HCT116 (cell line): ENCODE measurements around the gene MYL12B.
A peak's percentile ranks its signal among the peaks of the same experiment; 100 is the strongest.

Experiments
- CEBPB ChIP-seq: IDR thresholded peaks from 2 replicates; pipeline ENCODE4 v1.6.1; 2012; ENCODE audit warnings: low read depth
- EZH2 ChIP-seq: fragments of 200-600 bp; sonication (generic); IDR thresholded peaks from 2 replicates; pipeline ENCODE4 v1.6.1; 2017; ENCODE audit warnings: antibody characterized with exemption, mixed run types
- EZH2phosphoT487 ChIP-seq: fragments of 200-600 bp; IDR thresholded peaks from 2 replicates; pipeline ENCODE4 v1.6.1; 2018; ENCODE audit warnings: antibody characterized with exemption, borderline replicate concordance
- POLR2A ChIP-seq: IDR thresholded peaks from 2 replicates; pipeline ENCODE4 v1.7.0; 2011; ENCODE audit warnings: borderline replicate concordance; ENCODE audit not compliant: insufficient read depth, insufficient read length; ENCODE audit errors: extremely low read depth
- RAD21 ChIP-seq: IDR thresholded peaks from 2 replicates; pipeline ENCODE4 v1.6.1; 2012; ENCODE audit warnings: low read depth, mild to moderate bottlenecking
- TCF7L2 ChIP-seq: IDR thresholded peaks from 2 replicates; pipeline ENCODE4 v1.7.0; 2011; ENCODE audit warnings: borderline replicate concordance, inconsistent platforms; ENCODE audit not compliant: insufficient read depth, insufficient read length; ENCODE audit errors: extremely low read depth
- ZNF274 ChIP-seq: fragments of 200-500 bp; sonication (Bioruptor generic); IDR thresholded peaks from 2 replicates; pipeline ENCODE4 v1.6.1; 2014; ENCODE audit warnings: mild to moderate bottlenecking, low read depth, low read length, inconsistent platforms
- TF ChIP-seq, protein P1 (sequence below): IDR thresholded peaks from 2 replicates; pipeline ENCODE4 v1.6.1; 2012
- TF ChIP-seq, protein P2 (sequence below), 3 experiments: fragments of 200-600 bp in 1 of 3; sonication (generic) in 1 of 3; IDR thresholded peaks in 2 of 3; conservative IDR thresholded peaks in 1 of 3; 2 replicates each; pipeline ENCODE4 v1.5.1; 2012 to 2017; ENCODE audit warnings: low read depth in 2 of 3, low read length in 2 of 3, antibody characterized with exemption in 1 of 3, borderline replicate concordance in 1 of 3, control low read depth in 1 of 3, mild to moderate bottlenecking in 1 of 3, mixed read lengths in 1 of 3, mixed run types in 1 of 3, moderate library complexity in 1 of 3; ENCODE audit not compliant: insufficient read depth in 1 of 3
- TF ChIP-seq, protein P3 (sequence below): IDR thresholded peaks from 2 replicates; pipeline ENCODE4 v1.6.1; 2012
- TF ChIP-seq, protein P4 (sequence below): IDR thresholded peaks from 2 replicates; pipeline ENCODE4 v1.6.1; 2012; ENCODE audit warnings: low read depth

DNA sequence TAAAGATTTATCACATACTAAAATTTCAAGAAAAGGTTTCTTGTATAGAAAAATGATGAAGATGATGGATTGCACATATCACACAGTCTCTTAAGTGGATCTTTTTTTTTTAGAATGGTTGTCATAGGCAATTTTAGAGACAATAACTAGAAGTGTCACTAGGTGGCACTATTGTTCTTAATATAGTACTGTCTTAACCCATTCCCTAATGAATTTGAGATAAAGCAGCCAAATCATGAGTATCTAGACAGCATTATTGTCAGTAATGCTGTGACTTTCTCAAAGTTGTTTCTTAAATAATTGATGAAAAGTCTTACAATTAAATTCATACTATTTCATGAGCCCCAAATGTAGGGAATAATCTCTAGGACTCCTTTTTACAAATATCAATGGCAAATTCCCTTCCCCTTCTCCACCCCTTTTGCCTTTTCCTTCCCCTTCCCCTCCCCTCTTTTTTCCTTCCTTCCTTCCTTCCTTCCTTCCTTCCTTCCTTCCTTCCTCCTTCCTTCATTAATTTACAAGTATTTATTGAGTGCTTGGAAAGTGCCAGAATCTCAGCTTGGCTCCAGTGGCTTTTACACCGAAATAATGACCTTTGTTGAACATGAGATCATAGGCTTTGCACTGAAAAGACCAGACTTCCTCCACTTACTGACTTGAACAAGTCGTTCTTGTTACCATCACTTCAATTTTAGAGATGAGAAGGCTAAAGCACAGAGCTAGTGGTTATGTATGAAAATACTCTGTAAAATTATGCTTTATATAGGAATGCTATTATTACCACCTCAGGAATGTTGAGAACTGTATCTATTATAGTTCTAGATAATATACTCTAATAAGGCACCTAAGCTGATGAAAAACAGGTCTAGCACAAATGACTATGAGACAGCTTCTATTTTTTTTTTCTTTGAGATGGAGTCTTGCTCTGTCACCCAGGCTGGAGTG lies 19.8 kb downstream of the MYL12B start:
- no peak for TF ChIP-seq EZH2
- TF ChIP-seq, protein P1, sequence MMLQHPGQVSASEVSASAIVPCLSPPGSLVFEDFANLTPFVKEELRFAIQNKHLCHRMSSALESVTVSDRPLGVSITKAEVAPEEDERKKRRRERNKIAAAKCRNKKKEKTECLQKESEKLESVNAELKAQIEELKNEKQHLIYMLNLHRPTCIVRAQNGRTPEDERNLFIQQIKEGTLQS, result no peak
- TF ChIP-seq, protein P2, sequence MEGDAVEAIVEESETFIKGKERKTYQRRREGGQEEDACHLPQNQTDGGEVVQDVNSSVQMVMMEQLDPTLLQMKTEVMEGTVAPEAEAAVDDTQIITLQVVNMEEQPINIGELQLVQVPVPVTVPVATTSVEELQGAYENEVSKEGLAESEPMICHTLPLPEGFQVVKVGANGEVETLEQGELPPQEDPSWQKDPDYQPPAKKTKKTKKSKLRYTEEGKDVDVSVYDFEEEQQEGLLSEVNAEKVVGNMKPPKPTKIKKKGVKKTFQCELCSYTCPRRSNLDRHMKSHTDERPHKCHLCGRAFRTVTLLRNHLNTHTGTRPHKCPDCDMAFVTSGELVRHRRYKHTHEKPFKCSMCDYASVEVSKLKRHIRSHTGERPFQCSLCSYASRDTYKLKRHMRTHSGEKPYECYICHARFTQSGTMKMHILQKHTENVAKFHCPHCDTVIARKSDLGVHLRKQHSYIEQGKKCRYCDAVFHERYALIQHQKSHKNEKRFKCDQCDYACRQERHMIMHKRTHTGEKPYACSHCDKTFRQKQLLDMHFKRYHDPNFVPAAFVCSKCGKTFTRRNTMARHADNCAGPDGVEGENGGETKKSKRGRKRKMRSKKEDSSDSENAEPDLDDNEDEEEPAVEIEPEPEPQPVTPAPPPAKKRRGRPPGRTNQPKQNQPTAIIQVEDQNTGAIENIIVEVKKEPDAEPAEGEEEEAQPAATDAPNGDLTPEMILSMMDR (IDR thresholded peaks at IDR 0.05 in 2 of 3, conservative IDR thresholded peaks at IDR 0.05 in 1 of 3; ENCODE audit: borderline replicate concordance in 1 of 3, insufficient read depth in 1 of 3, low read depth in 2 of 3, low read length in 2 of 3), result peak; percentile 45 to 75 (median 74)
- TF ChIP-seq POLR2A, result no peak
- TF ChIP-seq CEBPB, result peak; percentile 12; the same call in 1 of the 2 replicates
- no peak for TF ChIP-seq ZNF274
- TF ChIP-seq, protein P3, sequence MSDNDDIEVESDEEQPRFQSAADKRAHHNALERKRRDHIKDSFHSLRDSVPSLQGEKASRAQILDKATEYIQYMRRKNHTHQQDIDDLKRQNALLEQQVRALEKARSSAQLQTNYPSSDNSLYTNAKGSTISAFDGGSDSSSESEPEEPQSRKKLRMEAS, result no peak
- peak; percentile 93 for TF ChIP-seq RAD21
- no peak for TF ChIP-seq EZH2phosphoT487
- TF ChIP-seq TCF7L2, result no peak
- TF ChIP-seq, protein P4, sequence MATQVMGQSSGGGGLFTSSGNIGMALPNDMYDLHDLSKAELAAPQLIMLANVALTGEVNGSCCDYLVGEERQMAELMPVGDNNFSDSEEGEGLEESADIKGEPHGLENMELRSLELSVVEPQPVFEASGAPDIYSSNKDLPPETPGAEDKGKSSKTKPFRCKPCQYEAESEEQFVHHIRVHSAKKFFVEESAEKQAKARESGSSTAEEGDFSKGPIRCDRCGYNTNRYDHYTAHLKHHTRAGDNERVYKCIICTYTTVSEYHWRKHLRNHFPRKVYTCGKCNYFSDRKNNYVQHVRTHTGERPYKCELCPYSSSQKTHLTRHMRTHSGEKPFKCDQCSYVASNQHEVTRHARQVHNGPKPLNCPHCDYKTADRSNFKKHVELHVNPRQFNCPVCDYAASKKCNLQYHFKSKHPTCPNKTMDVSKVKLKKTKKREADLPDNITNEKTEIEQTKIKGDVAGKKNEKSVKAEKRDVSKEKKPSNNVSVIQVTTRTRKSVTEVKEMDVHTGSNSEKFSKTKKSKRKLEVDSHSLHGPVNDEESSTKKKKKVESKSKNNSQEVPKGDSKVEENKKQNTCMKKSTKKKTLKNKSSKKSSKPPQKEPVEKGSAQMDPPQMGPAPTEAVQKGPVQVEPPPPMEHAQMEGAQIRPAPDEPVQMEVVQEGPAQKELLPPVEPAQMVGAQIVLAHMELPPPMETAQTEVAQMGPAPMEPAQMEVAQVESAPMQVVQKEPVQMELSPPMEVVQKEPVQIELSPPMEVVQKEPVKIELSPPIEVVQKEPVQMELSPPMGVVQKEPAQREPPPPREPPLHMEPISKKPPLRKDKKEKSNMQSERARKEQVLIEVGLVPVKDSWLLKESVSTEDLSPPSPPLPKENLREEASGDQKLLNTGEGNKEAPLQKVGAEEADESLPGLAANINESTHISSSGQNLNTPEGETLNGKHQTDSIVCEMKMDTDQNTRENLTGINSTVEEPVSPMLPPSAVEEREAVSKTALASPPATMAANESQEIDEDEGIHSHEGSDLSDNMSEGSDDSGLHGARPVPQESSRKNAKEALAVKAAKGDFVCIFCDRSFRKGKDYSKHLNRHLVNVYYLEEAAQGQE, result no peak
